Pulmonary artery endothelial cell (primary cell): ENCODE measurements around the gene CES4A. TPM values are rescaled to one million over a fixed set of nuclear protein-coding genes. Genes with fewer than 3 reads are reported as not detected.

Source experiments
- DNase-seq: peaks from one replicate; pipeline ENCODE4 v3.0.0-alpha.2; 2011; ENCODE audit warnings: low read depth, low spot score
- total RNA-seq: library from RNA; depleted of rRNA; stranded (reverse); fragments of >200 nt; gene quantifications from 2 replicates; pipeline ENCODE4 v1.2.3, GENCODE V29; 2014

The CES4A gene
- total RNA-seq, 1 donor from 2014 or later: 0.59 TPM

GRCh38 chr16:67050796-67051195, 62.4 kb downstream of the CES4A start:
- no peak for DNase-seq

DNA sequence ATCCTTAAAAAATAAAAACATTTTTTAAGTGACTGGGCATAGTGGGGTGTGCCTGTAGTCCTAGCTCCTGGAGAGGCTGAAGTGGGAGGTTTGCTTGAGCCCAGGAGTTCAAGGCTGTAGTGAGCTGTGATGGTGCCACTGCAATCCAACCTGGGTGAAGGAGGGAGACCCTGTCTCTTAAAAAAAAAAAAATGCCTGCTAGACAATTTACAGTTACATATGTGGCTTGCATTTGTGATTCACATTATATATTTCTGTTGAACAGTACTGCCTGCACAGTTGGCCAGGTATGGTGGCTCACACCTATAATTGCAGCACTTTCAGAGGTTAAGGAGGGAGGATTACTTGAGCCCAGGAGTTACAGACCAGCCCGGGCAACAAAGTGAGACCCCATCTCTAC, 64.0 kb downstream of the CES4A start:
- no peak for DNase-seq

DNA sequence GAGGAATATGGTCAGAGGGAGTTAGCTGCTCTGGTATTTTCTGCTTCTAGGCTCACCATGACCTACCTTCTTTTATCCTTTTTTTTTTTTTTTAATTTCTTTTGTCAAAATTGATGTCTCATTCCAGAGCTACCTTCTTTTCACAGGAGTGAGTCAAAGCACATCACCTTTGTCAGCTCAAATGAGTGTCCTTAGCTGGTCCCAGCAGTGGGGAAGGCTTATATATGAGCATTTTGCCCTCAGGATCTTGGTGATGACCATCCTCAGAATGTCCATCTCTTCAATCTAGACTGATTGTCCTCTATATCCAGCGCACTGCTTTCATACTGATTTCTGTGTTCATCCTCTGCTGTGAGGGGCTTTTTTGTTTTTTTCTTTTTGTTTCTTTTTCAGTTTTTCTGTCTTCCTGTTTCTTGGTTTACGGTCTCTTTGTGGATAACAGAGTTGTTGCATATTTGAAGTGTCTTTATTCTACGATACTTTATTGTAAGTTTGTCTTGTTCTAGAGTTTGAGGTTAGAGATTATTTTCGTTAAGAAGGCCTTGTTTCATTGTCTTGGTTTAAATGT, 65.5 kb downstream of the CES4A start:
- no peak for DNase-seq

GRCh38 chr16:67054901-67055300, 66.5 kb downstream of the CES4A start:
- no peak for DNase-seq

DNA sequence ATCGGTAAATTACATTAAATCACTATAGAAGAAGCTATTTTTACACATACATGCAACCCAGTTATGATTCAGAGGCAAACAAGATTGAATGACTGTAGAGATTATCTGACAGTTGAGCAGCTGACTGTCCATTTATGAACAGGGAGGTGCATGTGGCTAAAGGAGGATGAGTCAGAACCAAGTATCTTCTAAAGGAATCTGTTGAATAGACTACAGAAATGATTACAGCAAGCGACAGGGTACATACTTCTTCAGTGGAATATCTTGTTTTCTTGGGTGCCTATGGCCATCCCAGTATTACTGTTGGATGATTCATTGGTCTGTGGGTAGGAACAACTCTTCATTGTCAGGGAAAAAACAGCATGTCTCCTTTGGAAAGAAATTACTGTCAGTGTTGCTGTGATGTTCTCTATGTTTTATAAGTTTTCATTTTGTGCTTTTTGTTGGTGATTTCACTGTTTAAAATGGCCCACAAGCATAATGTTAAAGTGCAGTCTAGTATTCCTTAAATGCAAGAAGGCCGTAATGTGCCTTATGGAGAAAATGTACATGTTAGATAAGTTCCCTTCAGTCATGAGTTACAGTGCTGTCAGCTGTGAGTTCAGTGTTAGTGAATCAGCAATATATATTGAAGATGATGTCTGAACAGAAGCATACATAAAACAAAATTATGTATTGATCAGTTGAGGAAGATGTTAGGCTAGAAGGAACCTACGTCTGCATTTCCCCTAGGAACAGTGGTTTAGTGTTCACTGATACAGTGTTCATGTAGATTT, 67.5 kb downstream of the CES4A start:
- DNase-seq: no peak

Other genes with a start within 250 kb of the CES4A start
- gene DYNC1LI2, start 237.0 kb upstream of the CES4A start, total RNA-seq: 131 and 166 TPM in 2 replicates
- 0.07 TPM in 1 of 2 replicates, not detected in the other for gene TERB1, start 187.0 kb upstream of the CES4A start, total RNA-seq
- 70.2 and 77.2 TPM in 2 replicates for gene NAE1, start 157.6 kb upstream of the CES4A start, total RNA-seq
- gene CA7, start 144.2 kb upstream of the CES4A start, total RNA-seq: not detected in 2 replicates
- gene PDP2, start 108.1 kb upstream of the CES4A start, total RNA-seq: 9.4 and 12.1 TPM in 2 replicates
- not detected in 2 replicates for gene CDH16, start 69.7 kb upstream of the CES4A start, total RNA-seq
- 0.59 and 0.60 TPM in 2 replicates for gene RRAD, start 63.1 kb upstream of the CES4A start, total RNA-seq
- gene CIAO2B, start 54.2 kb upstream of the CES4A start, total RNA-seq: 159 and 180 TPM in 2 replicates
- 16.1 and 17.1 TPM in 2 replicates for gene CES2, start 53.1 kb upstream of the CES4A start, total RNA-seq
- not detected in 2 replicates for gene CES3, start 27.3 kb upstream of the CES4A start, total RNA-seq
- gene CBFB, start 40.6 kb downstream of the CES4A start, total RNA-seq: 86.0 and 148 TPM in 2 replicates
- 14.2 and 18.3 TPM in 2 replicates for gene PHAF1, start 121.4 kb downstream of the CES4A start, total RNA-seq
- 6.0 and 6.1 TPM in 2 replicates for gene B3GNT9, start 162.4 kb downstream of the CES4A start, total RNA-seq
- gene TRADD, start 171.3 kb downstream of the CES4A start, total RNA-seq: 12.7 and 18.0 TPM in 2 replicates
- gene FBXL8, start 171.4 kb downstream of the CES4A start, total RNA-seq: 2.9 and 5.9 TPM in 2 replicates
- gene HSF4, start 176.2 kb downstream of the CES4A start, total RNA-seq: 0.13 and 0.95 TPM in 2 replicates
- 9.1 and 10.6 TPM in 2 replicates for gene NOL3, start 181.9 kb downstream of the CES4A start, total RNA-seq
- gene MATCAP1, start 195.4 kb downstream of the CES4A start, total RNA-seq: 11.7 and 12.8 TPM in 2 replicates
- gene EXOC3L1, start 201.5 kb downstream of the CES4A start, total RNA-seq: 1.1 and 2.2 TPM in 2 replicates
- gene E2F4, start 203.6 kb downstream of the CES4A start, total RNA-seq: 68.3 and 82.9 TPM in 2 replicates
- 0.53 and 1.4 TPM in 2 replicates for gene ELMO3, start 210.5 kb downstream of the CES4A start, total RNA-seq
- 27.5 and 30.0 TPM in 2 replicates for gene TMEM208, start 238.5 kb downstream of the CES4A start, total RNA-seq